ENCODE data around the gene IPCEF1.

IPCEF1 gene, protein sequence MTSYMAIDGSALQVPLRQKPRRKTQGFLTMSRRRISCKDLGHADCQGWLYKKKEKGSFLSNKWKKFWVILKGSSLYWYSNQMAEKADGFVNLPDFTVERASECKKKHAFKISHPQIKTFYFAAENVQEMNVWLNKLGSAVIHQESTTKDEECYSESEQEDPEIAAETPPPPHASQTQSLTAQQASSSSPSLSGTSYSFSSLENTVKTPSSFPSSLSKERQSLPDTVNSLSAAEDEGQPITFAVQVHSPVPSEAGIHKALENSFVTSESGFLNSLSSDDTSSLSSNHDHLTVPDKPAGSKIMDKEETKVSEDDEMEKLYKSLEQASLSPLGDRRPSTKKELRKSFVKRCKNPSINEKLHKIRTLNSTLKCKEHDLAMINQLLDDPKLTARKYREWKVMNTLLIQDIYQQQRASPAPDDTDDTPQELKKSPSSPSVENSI

DNA sequence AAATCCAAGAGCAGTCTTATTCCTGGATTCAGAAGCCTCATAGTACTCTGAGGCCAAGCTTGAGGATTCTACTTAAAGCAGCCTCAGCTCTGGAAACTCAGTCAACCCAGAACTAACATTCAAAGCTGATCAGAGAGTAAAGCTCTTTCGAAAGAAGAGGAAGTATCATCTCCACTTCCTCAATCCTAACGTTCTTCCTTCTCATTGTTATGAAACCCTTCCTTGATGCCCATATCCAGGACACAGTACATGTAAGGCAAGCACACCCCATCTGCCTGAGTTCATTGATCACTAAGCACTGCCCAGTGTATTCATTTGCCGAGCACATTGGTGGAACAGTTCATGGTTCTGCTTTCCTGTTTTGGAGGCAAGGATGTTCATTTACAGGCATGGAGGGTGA, at the start of gene IPCEF1:
IPCEF1 (minus strand) TSS at position 114 of the 400 bp plus-strand sequence. CDS start 90,856 bp downstream, outside the sequence.
- DNase-seq = no peak

DNA sequence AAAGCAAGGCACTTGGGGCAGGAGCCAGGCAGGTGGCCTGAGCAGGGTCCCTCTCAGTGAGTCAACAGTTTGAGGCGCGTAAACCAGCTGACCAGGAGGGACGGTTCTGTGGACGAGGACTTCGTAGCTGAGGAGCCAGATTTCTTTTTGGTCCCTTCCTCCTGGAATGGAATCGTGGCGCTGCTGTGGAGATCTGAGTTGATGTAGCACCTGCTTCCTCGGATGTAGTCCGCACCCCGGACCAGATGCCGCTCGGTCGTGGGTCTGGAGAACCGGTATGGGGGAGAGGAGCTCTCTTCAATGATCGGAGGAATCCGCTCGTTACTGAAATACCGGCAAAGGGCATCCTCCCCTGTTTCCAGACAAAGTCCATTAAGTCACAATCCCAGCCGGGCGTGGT, 49.7 kb upstream of the IPCEF1 start:
- no peak for DNase-seq

DNA sequence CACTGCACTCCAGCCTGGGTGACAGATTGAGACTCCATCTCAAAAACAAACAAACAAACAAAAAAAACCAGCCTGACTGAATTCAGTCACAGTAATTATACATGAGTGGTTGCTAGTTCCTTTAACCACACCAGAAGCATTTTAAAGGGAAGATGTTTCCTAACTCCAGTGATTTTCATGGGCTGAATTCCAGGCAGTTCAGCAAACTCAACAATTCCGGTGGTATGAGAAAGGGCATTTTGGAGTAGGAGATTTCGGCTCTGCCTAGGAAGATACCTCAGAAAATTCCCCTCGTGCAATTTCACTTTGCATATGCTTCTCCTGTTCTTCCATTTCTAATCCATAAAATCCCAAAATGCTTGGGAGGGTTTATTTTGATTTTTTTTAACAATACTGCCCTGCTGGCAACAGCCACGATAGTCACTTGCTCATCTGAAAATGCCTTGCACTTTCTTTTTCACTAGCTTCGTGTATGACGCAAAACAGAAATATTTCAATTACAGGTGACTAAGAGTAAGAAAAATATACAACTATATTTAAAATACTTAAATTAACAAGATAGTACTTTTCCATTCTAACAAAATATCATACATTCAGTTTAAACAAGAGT, 48.3 kb upstream of the IPCEF1 start:
- DNase-seq = no peak

DNA sequence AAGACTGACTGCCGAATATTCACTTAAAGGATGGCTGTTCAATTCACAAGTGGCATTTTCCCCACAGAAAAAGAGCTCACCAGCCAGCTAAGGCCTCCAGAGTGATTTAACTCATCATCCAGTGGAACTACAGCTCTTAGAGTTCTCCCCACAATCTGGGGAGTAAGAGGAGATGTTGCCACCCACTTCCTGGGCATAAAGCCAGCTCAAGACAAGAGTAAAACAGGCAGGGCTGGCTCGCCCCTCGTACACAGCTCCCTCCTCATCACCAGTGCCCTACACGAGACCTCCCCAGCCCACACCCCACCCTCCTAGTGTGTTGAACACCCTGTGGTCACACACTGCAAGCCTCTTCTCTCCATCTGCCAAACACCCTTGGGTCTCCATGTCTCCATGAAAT, 47.2 kb upstream of the IPCEF1 start:
- DNase-seq = no peak

DNA sequence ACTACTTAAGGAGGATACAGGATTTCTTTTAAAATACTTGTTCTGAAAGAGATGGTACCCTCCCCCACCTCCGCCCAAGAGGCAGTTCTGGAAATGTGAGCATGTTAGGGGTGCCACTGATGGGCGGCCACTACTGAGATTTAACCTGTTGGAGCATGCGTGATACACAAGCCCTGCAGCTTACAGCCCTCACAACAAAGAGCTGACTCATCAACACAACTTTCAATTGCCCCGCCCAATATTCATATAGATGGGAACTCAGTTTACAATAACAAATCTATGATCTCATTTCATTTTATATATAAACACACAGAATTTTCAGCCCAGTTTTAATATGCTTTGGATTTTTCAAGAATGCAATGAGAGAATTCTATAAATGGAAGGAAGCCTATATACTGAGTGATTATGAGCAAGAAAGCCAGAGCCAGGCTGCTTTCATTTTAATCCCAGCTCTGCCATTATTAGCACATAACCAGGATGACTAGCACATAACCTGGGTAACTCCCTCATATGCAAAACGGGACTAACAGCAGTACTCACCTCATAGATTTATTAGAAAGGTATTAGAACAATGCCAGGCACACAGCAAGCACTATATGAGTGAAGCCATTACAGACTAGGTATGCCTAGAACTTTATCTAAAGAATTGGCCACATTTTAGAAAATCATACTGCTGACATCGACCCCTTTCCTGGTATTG, 45.6 kb upstream of the IPCEF1 start:
- DNase-seq = no peak

DNA sequence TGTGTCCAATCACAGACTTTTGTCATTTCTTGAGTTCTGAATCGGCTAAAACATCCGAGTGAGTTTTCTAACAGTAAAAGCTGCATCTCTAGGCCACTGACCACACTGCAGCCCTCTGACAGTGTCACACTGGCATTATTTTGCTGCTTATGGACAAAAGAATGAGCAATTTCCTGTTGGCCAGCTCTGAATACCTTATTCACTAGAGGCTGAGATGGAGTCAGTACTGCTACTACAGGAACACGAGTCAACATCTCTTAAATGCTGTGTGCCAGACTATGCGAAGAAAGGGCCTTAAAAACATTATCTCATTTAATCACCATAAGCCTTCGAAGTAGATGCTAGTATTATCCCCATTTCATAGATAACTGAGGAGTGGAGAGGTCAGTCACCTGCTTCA, 42.5 kb upstream of the IPCEF1 start:
- no peak for DNase-seq

DNA sequence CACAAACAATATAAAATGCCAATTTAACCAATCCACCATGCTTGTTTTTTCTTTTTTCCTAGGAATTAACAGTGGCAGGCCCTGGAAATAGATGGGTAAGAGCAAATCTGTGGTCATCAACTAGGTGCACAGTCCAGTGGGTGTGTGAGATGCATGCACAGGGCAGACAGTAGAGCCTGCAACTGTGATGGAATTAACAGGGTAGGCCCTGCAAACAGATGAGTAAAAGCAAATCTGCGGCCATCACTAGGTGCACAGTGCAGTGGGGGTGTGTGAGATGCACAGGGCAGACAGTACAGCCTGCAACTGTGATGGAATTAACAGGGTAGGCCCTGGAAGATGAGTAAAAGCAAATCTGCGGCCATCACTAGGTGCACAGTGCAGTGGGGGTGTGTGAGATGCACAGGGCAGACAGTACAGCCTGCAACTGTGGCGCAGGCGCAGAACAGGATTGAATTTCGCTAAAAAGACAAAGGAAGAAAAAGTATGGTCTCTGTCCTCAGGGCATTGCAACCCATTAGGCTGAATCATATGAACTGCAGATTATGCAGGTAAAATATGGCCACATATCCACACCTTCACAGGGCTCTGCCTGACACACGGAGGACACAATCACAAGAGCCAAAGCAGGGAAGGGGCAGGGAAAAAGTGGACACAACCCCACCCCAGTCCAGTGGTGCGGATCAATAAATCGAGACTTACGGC, 41.0 kb upstream of the IPCEF1 start:
- DNase-seq = no peak

DNA sequence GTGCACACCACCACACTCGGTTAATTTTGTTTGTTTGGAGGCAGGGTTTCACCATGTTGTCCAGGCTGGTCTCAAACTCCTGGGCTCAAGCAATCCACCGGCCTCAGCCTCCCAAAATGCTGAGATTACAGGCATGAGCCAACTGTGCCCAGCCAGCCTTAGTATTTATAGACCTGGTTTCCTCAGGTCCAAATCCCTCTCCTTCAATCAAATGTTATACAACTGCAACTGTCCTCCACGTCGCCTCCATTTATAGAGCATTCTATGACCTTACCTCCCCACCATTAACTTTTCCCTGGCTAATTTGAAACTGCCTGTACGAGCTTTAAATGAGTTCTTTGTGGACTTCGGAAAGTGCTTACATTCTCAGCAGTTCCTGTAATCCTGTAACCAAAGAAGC, 39.3 kb upstream of the IPCEF1 start:
- no peak for DNase-seq

DNA sequence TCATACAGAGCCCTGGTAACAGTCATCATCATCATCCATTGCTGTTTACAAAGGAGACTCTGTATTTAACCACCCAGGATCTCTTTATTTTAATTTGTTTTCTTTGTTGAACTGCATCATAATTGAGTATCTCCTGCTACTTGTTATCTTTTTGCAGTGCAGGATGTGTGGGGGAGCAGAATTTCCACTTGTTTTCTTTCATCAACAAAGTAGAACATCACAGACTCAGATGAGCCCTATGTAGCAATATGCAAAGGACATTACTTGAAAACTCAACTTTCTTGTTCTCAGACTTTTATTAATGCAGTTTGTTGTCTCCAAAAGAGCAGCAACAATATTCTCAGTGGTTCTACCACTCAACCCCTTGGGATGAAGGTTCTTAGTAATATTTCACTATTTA, 38.7 kb upstream of the IPCEF1 start:
- no peak for DNase-seq

DNA sequence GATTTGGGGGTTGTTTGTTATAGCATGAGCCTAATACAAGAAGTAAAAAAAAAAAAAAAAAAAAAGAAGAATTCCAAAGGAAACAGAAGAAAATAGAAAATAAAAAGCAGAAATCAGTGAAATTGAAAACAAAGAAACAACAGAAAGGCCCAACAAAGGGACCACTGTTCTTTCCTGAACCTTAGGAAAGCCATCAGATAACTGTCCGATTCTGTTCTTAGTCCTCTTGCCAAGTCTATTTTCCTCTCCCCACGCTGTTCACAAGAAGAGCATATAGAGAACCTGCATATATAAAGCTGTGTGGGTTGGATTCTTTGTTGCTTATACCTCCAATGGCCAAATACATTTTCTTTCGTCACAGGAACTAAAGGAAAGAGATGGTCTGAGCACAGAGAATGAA, 38.0 kb upstream of the IPCEF1 start:
- no peak for DNase-seq

DNA sequence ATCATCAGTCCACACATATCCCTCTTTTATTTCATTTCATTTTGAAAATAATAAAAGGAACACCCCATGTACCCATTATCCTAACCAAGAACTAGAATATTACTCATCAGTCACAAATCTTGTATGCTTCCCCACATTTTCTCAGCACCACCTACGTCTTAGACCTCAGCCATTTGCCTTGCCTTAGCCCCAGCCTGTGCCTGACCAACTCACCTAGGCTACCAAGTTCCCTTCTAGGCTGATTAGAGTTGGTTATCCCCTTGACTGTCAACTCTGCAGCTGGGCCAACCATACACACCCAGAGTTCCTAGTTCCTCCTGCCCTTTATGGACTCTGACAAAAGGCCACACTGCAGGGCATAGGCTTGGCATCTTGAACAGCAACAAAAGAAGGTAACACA, 33.4 kb upstream of the IPCEF1 start:
- DNase-seq = no peak

DNA sequence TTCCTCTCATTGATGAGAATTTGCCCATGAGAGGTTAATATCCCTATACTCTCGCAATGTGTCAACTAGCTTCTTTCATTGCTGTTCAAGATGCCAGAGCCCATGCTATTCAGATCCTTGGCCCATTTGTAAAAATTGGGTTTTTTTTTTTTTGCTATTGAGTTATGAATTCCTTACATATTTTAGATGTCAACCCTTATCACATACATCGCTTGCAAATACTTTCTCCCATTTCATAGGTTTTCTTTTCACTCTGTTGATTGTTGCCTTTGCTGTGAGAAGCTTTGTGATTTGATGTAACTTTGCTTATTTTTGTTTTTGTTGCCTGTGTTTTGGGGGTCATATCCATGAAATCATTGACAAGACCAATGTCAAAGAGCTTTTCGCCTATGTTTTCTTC, 32.2 kb upstream of the IPCEF1 start:
- DNase-seq = no peak

DNA sequence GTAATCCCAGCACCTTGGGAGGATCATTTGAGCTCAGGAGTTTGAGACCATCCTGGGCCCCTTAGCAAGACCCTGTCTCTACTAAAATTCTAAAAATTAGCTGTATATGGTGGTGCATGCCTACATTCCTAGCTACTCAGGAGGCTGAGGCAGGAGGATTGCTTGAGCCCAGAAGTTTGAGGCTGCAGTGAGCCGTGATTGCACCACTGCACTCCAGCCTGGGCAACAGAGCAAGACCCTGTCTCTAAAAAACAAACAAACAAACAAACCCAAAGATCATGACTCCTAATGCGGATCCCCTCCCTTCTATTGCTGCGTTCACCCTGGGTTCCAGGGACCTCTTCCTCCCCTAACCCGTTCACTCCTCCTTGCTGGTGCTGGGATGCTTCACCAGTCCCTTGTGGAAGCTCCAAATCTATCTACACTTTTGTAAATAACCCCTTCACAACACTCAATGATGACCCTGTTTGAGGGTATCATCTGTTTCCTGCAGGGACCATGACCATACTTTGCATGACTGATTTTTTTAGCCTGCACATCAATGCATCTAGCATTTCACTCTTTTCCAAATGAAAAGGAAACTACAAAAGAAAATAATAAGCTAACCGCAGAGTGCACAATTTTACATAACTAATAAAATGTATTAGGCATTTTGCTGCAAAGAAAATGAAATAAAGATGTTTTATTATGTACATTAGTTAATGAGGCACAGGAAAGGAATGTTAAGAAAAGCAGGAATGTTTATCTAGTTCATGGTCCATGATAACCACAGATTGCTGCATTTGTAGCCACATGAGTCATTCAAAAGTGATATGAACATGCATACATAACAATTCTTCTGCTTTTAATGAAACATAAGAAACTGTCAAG, 30.5 kb upstream of the IPCEF1 start:
- DNase-seq = no peak

DNA sequence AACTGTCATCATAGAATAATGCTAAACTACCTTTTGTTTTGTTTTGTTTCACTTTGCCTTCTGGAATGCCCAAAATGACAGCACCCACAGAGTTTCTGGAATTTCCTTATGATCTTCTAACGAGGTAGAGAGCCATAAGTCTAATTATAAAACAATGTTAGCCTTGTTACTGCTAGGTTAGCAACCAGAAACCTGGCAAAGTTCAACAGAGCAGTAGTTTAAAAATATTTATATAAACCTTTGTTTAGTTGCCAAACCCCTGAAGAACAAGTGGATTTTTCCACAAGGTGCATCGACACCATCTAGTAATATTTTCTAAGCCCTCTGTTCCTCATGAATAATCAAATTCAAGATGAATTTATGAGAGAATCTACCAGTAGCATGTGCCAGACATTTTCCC, 27.6 kb upstream of the IPCEF1 start:
- DNase-seq = no peak

DNA sequence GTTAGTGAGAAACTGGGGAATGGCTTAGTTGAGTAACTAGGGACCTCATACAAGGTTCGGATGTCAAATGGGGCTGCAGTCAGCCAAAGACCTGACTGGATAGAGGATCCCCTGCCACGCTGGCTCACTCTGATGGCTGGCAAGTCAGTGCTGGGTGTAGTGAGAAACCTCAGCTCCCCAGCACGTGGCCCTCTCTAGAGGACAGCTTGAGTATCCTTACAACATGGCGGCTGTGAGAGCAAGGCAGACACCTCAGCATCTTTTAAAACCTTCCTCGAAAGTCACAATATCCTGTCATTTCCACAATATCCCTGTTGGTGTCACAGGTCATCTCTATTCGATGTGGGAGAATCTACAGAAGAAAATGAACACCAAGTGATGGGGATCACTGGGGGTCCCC, 26.7 kb upstream of the IPCEF1 start:
- no peak for DNase-seq

DNA sequence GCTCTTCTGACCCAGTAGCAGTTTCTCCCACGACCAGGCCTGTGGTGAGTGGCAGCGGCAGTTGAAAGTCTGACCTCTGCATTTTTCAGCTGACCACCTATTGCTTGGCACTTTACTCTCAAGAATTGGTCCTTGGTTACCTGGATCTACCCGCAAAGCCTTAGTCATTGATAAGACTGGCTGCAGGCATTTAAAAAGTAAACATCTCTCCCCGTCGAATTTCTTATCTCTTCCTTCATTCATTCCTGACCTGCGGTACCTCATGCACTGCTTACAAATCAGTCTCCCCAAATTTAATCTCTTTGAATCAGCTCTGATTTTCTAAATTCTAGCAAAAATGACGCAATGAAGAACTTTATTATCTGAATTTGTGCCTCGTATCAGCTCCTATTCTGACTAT, 26.1 kb upstream of the IPCEF1 start:
- DNase-seq = no peak

DNA sequence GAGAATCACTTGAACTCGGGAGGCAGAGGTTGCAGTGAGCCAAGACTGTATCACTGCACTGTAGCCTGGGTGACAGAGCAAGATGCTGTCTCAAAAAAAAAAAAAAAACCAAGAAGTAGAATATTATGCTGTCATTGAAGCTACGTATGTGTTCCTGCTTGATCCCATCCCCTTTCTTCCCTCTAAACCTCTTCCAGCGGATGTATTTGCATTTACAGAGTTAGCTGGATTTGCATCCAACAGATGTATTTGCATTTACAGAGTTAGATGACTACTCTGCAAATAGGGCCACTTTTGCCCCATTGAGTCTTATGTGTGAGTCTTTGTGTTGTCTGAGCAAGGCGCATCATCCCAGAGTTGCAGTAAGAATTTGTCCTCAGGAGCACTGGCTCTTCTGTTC, 24.9 kb upstream of the IPCEF1 start:
- no peak for DNase-seq

DNA sequence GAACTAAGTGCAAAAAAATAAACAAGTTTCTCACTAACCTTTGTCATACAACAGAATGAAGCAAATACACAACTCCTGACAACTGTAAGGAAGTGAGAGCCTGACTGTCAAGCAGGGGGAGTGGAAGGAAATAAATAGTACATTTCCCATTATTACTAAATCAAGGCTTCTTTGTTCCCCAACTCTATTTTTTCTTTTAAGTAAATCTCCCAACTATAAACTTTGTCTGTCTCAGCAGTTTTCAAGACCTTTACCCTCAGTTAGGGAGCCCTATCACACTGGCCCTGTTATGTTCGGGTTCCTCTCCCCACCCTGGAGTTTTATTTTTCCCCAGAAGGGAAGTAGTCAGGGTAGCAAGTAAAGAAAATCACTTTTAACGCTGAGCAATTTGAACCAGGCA, 24.1 kb upstream of the IPCEF1 start:
- no peak for DNase-seq

DNA sequence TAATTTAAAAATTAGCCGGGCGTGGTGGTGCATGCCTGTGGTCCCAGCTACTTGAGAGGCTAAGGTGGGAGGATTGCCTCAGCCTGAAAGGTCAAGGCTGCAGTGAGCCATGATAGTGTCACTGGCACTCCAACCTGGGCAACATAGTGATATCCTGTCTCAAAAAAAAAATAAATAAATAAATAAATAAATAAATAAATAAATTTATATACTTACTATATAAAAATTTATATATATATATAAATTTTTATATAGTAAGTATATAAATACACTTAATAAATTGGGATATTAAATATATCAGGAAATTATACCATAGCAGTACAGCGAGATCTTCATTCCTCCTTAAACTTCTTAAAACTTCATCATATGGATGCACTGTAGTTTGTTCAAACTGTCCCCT, 23.0 kb upstream of the IPCEF1 start:
- DNase-seq = no peak

DNA sequence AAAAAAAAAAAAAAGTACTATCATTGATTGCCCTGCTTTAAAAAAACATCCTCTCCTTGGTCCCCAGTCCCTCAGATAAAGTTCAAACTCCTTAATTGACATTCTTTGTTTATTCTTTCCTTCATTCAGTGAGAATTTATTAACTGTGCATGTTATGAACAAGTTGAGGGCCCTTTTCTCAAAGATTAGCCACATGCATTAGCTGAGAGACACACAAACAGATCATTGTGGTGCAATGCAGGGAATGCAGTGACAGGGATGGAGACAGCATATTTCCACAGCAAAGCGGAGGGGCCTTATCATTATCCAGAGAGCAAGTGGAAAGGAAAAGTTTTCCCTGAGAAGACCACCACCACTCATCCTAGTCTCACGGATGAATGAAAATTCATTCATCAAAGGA, 21.9 kb upstream of the IPCEF1 start:
- no peak for DNase-seq

DNA sequence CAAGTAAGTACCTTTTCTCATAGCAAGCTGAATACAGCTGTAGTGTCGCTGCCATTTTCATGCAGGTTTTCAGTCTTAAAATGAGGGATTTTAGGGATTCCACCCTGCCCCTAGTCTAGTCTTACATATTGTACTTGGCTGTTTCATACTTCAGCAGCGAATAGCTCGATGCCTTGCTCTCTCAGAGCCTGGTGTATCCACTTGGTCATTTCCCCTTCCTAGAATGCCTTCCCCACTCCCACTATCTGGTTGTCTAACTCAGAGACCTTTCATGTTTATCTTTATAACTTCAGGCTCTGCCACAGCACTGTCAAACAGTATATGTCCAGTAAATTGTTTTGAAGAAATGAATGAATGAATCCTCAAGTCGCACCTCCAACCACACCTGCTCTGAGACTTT, 21.1 kb upstream of the IPCEF1 start:
- DNase-seq = no peak

DNA sequence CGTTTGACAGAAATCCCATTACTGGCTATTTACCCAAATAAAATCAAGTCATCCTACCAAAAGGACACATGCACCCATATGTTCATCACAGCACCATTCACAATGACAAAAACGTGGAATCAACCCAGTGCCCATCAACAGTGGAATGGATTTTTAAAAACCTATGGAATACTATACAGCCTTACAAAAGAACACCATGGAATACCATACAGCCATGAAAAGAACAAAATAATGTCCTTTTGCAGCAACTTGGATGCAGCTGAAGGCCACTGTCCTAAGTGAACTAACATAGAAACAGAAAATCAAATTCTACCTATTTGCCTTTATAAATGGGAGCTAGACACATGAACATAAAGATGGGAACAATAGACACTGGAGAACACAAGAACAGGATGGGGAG, 17.4 kb upstream of the IPCEF1 start:
- DNase-seq = no peak

DNA sequence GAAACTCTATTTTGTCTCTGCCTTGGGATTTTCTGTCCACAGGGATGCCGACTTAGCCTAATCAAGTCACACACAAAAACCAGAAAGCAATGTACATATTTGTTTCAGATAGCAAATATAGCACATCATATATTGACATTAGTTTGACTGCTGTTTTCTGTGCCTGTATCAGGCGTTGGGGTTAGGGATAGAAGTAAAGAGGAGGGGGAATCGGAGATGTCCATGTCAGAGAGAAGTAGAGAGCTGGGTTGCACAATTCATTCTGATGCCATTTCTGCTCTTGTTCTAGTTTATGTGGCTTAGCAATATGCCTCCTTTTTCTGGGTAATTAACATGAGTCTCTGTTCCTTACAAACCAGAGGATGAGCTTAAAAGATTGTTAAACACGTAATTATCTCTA, 14.7 kb upstream of the IPCEF1 start:
- no peak for DNase-seq
